Activated CD4-positive, CD25-positive, alpha-beta regulatory T cell treated with anti-CD3 and anti-CD28 coated beads, Interleukin-2, amount 50 U/mL, for 72 hours (primary cell): ENCODE data around the gene SRPK2.

ENCODE experiments used
- DNase-seq: peaks from one replicate; pipeline ENCODE4 v3.0.0; 2021

Gene SRPK2

DNA sequence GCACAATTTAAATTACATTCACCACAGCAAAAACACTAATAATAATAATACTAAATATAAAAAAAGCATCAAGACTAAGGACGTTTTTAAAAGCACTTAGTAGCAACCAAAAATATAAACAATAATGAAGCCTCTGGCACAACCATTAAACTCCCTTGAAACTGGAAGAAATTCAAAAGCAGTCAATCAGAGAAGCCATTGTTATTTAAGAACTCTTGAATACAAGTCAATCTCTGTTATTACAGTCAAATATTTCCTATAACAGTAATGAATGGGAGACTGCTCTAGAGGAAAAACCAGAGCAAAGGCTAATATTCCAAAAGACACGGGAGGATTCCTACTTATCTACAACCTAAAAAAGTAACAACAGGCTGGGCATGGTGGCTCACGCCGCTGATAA lies 210.5 kb downstream of the SRPK2 start:
- DNase-seq, result no peak

DNA sequence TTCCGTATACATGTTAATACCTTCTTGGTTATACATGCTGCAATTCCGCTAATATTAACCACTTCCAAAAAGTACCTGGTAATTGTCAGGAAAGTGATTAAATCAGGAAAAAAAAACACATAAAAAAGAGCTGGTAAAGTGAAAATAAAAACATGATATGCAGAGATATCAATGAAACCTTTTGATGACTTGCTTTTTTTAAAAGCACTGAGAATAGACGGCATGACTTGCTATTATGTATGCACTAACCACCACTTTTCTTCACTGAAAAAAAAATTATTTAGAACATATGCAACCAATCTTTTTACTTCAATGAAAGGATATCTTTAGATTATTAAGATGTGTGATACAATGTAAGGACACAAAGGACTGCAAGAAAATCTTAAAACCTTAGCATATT lies 211.7 kb downstream of the SRPK2 start:
- DNase-seq, result no peak

DNA sequence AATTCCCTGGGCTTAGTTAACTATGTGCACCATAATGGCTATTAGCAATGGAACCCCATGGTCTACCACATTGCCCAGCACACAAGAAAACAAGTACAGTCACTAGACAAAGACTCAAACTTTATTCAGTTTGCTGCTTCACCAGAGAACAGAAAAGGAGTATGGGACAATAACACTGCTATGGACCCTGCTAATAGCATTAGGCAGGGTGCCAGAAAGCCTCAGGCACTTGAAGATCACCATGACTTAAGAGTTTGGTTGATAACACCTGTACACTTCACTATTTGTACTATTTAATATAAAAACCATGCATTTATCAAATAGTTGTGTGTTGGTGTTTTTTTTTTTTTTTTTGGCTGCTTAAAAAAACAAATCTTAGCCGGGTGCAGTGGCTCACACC lies 215.1 kb downstream of the SRPK2 start:
- no peak for DNase-seq

DNA sequence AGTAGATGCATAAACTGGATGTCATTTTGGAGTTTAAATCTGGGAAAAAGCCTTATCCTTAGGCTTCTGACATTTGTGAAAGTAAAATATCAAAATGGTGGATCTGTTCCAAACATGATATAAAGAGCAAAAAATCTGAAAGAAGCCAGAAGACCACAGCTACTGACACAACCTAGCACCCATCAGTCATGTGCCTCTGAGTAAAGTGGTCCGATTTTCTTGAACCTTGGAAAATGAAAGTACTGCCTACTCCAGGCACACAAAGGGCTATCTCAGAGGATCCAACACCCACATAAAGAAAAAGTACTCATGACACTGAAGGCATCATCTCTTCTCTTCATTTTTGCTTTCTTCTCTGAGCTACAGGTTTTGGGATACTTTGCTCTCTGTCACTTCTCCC lies 224.0 kb downstream of the SRPK2 start:
- no peak for DNase-seq

DNA sequence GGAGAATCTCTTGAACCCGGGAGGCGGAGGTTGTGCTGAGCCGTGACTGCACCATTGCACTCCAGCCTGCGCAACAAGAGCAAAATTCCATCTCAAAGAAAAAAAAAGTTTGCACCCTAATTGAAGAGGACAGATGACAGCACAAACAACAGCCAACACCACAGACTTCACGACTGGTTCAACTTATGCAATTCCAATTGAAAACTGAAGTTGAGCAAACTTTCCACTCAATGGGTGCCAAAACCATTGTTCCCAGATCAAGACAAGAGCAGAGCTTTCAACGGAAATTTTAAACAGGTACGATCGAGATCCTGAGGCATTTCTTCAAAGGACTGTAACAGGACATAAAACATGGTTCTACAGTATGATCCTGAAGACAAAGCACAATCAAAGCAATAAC lies 225.0 kb downstream of the SRPK2 start:
- no peak for DNase-seq

DNA sequence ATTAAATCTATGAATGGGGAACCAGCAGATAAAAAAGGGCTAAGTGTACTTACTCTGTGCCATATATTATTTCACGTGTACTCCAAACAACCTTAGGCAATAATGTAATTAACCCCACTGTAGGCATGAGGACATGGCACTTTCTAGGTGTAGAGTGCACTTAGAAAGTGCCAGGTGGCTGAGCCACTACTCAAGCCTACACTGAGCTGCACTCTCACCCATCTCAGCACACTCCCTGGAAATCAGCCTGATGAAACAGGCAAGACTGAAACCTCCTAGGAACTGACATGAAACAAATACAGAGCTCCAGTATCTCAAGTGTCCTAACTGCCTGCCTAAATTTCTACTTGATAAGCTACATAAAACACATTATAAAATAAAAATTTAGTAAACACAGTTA lies 227.4 kb downstream of the SRPK2 start:
- DNase-seq, result no peak

DNA sequence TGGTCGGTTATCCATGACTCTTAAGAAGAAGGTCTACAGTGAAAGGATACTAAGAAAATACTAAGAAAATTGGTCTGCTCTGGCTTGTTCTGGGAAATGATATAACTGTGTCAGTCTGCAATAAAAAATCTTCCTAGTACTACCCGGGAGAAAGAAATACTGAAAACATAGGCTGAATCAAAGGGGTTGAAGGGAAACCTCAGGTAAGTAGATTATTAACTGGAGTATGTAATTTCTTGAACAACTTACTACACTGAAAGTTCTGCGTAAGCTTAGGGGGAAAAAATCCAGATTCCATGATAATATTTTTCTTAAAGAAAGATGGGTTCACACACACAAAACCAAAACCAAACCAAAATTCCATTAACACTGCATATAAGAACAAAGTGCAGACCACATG lies 231.4 kb downstream of the SRPK2 start:
- DNase-seq, result no peak

DNA sequence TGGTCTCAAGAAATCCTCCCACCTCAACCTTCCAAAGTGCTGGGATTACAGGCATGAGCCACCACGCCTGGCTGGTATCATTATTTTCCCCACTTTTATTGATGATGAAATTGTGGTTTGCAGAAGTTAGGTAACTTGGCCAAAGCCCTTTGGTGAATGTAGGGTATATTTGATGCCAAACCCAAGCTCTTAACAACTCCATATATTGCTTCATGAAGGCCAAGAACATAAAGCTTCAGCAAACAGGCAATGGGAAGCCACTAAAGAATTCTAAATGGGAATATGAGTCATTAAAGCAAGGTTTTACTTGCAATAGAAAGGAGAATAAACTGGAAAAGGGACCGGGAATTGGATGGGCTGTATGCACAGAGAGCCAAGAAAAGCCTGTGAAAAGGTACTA lies 232.0 kb downstream of the SRPK2 start:
- no peak for DNase-seq

DNA sequence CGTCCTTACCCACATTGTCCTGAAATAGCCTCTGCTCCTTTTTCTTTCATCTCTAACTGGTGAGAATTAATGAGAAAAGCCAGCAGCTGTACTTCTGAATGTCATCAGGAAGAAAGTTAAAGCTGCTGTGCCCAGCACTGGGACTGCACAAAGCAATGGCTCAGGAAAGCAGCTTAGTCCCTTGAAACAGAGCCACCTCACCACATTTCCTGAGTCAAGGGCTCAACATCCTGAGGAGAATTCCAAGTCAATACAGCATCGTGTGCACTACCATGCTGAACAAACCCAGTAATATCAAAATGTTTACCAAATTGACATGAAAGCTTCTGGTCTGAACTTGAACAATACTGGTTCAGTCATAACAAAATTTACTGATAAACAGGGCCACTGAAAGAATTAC lies 234.6 kb downstream of the SRPK2 start:
- no peak for DNase-seq

DNA sequence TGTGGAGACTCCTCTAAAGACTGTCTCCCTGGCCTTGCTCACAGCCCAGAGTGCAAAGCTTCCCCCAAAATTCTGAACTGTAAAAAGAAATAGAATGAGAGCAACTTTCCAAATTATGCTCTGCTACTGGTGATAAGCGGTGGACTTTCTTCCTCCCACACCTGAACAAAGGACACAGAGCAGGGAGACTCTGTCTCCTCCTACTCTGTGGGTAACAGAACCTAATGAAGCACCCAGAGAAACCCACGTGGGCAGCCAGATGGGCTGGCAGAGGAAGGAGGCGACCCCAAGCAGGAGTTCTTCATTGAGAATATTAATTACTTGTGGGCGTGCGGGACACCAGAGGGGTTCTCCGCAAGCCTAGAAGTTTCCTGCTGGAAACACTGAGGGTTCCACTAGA lies 235.2 kb downstream of the SRPK2 start:
- DNase-seq, result no peak

DNA sequence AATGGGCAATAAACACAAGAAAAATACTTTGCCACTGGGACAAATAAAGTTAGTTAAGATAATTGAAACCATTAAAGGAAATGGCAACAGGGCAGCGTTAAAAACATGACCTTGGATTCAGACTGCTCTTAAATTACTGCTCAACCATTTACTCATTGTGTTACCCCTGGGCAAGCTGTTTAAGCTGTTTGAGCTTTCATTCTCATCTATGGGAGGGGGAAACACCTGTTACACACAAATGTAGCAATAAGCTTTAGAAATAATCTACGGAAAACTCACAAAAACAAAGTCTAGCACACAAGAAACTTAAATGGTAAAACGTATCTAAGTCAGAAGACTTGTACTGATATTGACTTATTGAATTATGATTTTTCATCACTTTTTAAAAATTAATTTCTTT lies 237.6 kb downstream of the SRPK2 start:
- no peak for DNase-seq

DNA sequence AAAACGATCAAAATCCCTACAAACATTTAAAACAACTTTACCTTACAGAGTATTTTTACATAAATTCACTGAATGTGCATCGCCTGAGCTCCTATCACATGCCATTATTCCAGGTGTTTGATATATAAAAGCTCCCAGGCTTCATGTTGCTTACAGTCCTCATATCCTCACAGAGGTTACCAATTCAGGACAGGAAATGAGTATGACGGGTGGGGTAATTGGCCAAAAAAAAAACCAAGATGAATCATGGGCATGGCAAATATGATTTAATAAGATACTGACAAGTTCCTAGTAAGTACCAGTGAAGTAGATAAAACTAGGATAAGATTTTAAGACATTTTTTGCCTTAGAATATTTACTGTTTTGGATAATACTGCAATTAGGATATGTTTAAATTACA lies 238.9 kb downstream of the SRPK2 start:
- DNase-seq, result no peak

DNA sequence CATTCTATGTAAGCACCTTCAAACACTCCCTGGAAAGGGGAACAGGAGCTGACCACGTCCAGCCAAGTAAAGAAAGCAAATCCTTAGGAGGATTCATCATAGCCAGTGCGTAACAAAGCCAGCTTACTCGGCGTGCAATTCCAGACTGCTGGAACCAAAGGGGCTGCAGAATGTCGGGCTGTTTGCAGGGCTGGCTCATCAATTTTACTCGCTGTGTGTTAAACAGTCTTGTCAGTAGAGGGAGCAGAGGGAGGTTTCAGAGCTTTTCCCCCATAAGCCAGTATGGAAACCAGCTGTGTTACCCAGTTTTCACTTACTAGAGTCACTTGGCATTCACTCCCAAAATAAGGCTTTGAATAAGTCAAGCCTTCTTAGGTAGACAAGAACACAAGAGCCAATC lies 247.7 kb downstream of the SRPK2 start:
- no peak for DNase-seq

DNA sequence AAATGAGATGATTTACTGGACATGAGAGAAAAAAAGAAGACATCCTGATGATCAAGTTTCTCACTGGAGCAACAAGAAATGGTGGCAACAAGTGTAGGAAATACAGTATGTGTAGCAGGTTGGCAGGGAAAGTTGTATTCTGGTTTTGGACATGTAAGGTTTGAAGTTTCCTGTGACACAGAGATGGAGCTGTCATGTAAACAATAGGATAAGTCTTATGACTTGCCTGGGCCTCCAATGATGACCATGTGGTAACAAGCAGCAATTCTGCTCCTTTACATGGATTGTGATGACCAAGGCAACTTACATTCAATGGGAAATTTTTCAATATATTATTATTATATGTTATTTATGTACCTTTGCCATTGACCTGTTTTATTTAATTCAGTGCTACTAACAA lies 249.3 kb downstream of the SRPK2 start:
- no peak for DNase-seq

DNA sequence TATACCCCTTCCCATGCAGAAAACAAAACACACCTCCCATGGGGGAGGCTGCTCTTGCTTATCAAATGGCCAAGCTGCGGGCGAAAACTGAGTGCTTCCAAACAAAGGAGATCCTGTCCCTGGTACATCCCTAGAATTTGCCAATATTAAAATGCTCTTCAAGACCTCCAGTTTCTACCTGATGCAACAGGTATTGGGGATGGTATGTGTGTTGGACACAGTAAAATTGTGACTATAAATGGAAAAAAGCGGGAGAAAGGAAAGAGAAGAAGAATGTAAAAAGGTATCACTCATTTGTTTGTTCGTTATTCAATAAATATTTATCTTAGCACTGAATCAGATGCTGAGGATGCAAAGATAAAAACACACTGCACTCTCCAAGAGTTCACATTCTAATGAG lies 250.8 kb downstream of the SRPK2 start:
- no peak for DNase-seq

DNA sequence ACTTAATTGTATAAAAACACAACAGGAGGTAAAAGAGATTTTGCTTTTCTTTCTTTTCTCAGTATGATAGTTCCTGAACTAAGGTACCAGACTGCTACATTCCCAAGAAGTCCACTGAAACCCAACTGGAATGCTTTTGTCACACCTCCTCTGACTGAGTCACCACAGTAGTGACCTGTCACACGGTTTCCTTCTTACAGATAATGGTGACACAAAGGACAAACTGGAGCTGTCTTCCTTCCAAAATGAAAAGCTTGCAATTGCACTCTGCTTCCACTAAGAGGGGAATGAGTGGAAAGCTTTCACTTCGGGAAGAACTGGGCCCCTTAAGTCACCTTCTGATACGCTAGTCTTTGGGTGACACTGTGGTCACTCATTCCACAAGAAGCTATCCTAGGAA lies 252.5 kb downstream of the SRPK2 start:
- no peak for DNase-seq

DNA sequence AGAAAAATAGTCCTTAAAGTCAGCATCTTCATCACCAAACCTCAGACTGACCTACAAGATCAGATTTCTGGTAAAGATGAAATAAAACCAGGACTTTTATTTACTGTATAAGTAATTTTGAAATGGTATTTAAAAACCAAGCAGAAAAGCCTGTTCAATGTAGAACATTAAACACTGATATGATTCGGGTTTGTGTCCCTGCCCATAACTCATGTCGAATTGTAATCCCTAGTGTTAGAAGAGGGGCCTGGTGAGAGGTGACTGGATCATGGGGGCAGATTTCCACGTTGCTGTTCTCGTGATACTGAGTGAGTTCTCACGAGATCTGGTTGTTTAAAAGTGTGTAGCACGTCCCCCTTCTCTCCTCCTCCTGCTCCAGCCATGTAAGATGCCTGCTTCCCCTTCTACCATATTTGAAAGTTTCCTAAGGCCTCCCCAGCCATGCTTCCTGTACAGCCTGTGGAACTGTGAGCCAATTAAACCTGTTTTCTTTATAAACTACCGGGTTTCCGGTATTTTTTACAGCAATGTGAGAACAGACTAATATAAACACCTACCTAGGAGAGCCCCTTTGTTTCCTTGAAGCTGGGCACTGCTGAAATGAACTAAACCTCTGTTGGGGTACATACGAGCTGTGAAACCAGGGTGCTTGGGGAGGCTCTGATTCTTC lies 254.6 kb downstream of the SRPK2 start:
- DNase-seq, result no peak

DNA sequence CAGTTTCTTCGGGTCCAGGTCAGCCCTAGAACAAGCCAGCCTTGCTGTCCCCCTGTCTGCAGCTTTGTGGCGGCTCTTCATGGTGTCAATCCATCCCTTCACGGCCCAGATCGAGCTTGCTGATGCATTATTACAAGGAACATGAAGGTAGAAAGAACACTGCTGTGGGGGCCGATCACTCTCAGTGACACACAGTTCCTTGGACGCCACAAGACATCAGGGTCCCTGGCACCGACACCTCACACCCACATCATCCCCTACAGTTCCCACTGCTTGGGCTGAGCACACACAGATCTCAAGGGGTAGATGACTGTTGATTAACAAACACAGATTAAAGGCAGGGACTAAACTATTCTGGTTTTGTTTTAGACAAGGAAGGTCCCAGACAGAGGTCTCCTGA lies 255.4 kb downstream of the SRPK2 start:
- DNase-seq, result no peak

DNA sequence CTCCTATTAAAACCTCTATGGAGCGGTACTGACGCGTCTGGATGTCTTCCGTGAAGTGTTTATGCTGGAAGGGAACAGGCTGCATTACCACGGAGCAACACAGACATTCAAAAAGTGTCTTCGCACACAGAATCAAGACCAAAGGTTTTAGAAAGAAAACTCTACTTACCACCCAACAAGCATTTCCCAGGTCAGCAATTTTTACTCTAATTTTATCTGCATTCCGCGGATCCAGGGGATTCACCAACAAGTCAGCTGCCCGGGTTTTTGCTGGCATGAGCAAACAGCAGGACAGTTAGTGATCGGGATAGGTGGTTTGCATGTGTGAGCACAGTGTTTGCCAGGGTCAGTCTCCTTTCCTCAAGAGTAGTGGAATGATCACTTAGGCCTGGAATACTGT lies 255.9 kb downstream of the SRPK2 start:
- DNase-seq, result no peak

DNA sequence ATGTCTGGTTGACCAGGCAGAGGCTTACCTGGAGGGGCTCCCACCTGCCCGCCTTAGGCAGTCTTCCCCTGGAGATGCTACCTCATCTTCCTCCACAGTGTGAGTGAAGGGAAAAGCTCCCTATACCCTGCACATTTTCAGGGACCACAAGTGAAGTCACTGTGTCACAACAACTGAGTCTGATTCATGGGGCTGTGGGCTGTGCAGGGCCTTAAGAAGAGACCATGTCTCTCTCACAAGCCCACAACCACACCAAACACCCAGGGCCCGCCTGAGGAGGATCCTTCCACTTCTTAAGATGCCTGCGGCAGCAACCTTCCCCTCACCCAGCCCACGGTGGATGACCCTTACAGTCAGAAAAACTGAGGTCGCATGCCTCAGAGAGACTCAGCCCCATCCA lies 256.4 kb downstream of the SRPK2 start:
- DNase-seq, result no peak

DNA sequence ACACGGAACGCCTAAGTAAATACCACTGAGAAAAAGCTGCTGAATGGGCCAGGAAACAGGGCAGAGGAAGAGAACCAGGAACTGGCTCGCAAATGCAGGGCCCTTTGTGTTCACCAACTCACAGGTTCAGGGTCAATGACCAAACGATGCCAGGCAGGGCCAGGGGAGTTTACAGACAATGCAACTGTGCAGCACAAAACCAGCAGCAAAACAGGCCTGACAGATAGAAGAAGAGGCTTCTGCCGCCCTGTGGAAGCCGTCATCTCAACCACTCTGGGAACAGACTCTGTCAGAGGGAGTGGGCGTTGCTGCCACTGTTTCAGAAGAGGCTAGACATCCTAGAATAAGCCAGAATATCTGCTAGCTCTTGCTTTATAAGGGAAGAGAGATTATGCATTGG lies 256.8 kb downstream of the SRPK2 start:
- DNase-seq, result no peak

DNA sequence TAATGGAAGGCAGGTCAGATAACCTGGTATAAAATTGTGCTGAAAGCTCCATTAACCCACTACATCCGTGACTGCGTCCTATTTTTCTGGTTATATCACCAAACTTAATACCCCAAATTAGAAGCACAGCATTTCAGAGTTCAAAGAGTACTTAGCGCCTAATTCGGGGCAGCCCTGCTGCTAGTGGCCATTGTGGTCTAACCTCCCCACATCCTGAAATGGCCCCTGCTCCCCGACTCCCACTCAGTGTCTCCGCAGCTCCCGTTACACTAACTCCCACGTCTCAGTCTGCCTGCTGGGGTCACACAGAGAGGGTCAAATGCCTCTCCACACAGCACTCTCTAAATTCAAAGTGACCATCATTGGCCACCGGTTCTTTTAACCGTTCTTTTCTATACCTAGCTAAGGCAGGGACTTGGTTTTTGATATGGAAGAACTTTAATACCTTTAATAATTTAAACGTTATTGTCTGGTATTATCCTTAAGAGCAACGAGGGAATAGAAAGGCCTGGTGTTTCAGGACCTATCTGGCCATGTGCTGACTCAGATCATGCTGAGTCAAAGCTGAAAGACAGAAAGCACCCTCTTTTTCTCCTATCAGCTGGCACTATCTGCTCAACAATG lies 257.6 kb downstream of the SRPK2 start:
- DNase-seq, result no peak

DNA sequence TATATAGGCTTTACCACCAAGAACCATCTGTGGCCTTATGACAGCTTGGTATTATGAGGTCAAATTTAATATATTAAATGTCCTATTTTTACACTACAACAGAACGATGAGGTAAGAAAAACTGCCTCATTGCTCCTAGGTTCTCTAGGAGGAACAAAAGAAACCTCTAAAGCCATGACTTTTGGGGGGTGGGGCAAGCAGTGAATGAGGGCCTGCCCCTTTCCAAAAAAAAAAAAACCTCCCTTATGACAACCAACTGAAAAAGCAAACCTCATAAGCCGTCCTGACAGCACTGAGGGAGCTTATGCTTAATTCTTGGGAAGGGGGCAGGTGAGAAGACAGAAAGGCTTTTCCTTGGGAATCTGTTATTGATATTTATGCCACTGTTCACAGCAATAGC lies 258.1 kb downstream of the SRPK2 start:
- no peak for DNase-seq

DNA sequence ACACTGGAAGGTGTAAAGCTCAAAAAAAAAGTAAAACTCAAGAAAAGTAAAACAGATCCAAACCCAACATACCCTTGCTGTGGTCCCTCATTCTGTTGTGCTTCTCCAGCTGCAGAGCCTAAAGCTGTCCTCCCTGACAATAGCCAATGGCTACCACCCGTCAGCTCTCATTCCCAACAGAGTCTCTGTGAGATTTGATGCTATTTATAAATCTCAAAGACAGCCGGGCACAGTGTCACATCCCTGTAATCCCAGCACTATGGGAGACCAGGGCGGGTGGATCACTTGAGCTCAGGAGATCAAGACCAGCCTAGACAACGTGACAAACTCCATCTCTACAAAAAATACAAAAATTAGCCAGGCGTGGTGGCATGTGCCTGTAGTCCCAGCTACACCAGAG lies 258.7 kb downstream of the SRPK2 start:
- DNase-seq, result no peak

DNA sequence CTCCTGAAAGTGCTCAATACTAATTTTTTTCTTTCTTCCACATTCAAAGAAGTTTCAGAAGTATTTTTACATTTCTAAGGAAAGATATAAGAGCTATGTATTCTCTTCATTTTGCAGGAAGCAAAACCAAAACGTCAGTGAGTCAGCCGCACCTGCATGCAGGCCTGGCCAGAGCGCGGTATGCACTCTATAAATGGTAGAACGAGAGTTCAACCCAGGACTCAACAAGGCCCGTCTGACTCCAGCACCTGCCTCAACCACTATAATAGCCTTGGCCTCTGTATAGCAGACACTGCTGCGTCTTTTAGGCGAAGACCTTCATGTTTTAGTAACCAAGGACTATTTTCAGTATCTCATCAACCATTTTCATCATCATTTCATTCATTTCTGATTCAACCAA lies 261.5 kb downstream of the SRPK2 start:
- no peak for DNase-seq
